ENCODE measurements around the gene AGPAT1. TPM values are rescaled to one million over a fixed set of nuclear protein-coding genes. Genes with fewer than 3 reads are reported as not detected.

AGPAT1 gene
- total RNA-seq = 19.1 TPM

GRCh38 chr6:32175711-32176475 is at the start of gene AGPAT1:
Gene AGPAT1 (minus strand): TSS chr6:32176084. CDS start chr6:32171496, 4,588 bp downstream.

GRCh38 chr6:32223258-32224235 is 47.7 kb upstream of the AGPAT1 start, which contains the start of gene NOTCH4:
Gene NOTCH4 (minus strand): TSS chr6:32224067. CDS start chr6:32223928, 139 bp downstream.

GRCh38 chr6:32192608-32193039 is 16.7 kb upstream of the AGPAT1 start, which contains the start of gene GPSM3:
Gene GPSM3 (minus strand): TSS chr6:32192643. CDS start chr6:32192513, 130 bp downstream.

GRCh38 chr6:32190054-32190851 is 14.4 kb upstream of the AGPAT1 start, which contains the start of gene PBX2:
Gene PBX2 (minus strand): TSS chr6:32190202. CDS start chr6:32189915, 287 bp downstream.

GRCh38 chr6:32184084-32184640 is 8.3 kb upstream of the AGPAT1 start, which contains the start of gene AGER:
Gene AGER (minus strand): TSS chr6:32184253. CDS start chr6:32184222, 31 bp downstream.

GRCh38 chr6:32177788-32178546 is 2.1 kb upstream of the AGPAT1 start, which contains the start of gene RNF5:
Gene RNF5 (plus strand): TSS chr6:32178405. CDS start chr6:32178512, 107 bp downstream.

GRCh38 chr6:32164295-32164694 is 11.6 kb downstream of the AGPAT1 start, which contains the start of gene EGFL8:
Gene EGFL8 (plus strand): TSS chr6:32164595. CDS start chr6:32166166, 1,571 bp downstream.

GRCh38 chr6:32153564-32154513 is 22.0 kb downstream of the AGPAT1 start, which contains the start of gene PPT2:
Gene PPT2 (plus strand): TSS chr6:32154141. CDS start chr6:32154595, 454 bp downstream.

GRCh38 chr6:32151863-32152768 is 23.8 kb downstream of the AGPAT1 start, which contains the start of gene PRRT1:
Gene PRRT1 (minus strand): TSS chr6:32151939. CDS start chr6:32151827, 112 bp downstream.

GRCh38 chr6:32127717-32128592 is 47.9 kb downstream of the AGPAT1 start, which contains the start of gene ATF6B:
Gene ATF6B (minus strand): TSS chr6:32128246. CDS start chr6:32128207, 39 bp downstream.

Small RNAs within 50 kb of the gene (small RNA-seq; reads per million reads assigned to genes)
- gene AL662884.1 (ENCODE audit: low replicate concordance) = not detected
- not detected for gene MIR6833 (ENCODE audit: low replicate concordance)

Other genes with a start within 250 kb of the AGPAT1 start
- gene C2, start 248.4 kb downstream of the AGPAT1 start, total RNA-seq = 3.1 TPM
- gene CFB, start 230.0 kb downstream of the AGPAT1 start, total RNA-seq = 1.9 TPM
- gene NELFE, start 217.1 kb downstream of the AGPAT1 start, total RNA-seq = 46.6 TPM
- gene SKIC2, start 216.9 kb downstream of the AGPAT1 start, total RNA-seq = 66.7 TPM
- gene DXO, start 203.9 kb downstream of the AGPAT1 start, total RNA-seq = 10.0 TPM
- gene C4A, start 194.0 kb downstream of the AGPAT1 start, total RNA-seq = 20.7 TPM
- gene C4B, start 161.3 kb downstream of the AGPAT1 start, total RNA-seq = 8.8 TPM
- not detected for gene CYP21A2, start 137.7 kb downstream of the AGPAT1 start, total RNA-seq
- gene TNXB, start 66.7 kb downstream of the AGPAT1 start, total RNA-seq = 8.1 TPM
- gene ATF6B, start 47.8 kb downstream of the AGPAT1 start, total RNA-seq = 31.6 TPM
- 3.1 TPM for gene FKBPL, start 45.8 kb downstream of the AGPAT1 start, total RNA-seq
- gene PRRT1, start 24.1 kb downstream of the AGPAT1 start, total RNA-seq = 1.9 TPM
- 17.2 TPM for gene PPT2, start 21.9 kb downstream of the AGPAT1 start, total RNA-seq
- gene EGFL8, start 11.5 kb downstream of the AGPAT1 start, total RNA-seq = 5.9 TPM
- gene RNF5, start 2.3 kb upstream of the AGPAT1 start, total RNA-seq = 49.8 TPM
- gene AGER, start 8.2 kb upstream of the AGPAT1 start, total RNA-seq = 0.63 TPM
- gene PBX2, start 14.1 kb upstream of the AGPAT1 start, total RNA-seq = 27.2 TPM
- 0.63 TPM for gene GPSM3, start 16.6 kb upstream of the AGPAT1 start, total RNA-seq
- gene NOTCH4, start 48.0 kb upstream of the AGPAT1 start, total RNA-seq = 8.8 TPM
- gene TSBP1, start 195.8 kb upstream of the AGPAT1 start, total RNA-seq = not detected
- not detected for gene BTNL2, start 231.1 kb upstream of the AGPAT1 start, total RNA-seq